GM21390 (cell line): Measurements from ENCODE around the gene UBE2E2.

ENCODE experiments used
- ATAC-seq: cut with Tn5 transposase; IDR thresholded peaks from one replicate; pipeline ENCODE4 v1.9.1; 2021; ENCODE audit not compliant: unreplicated experiment

Gene UBE2E2

GRCh38 chr3:23468203-23468602 lies 265.1 kb downstream of the UBE2E2 start:
- ATAC-seq: no peak

- ATAC-seq: no peak
Observed at GRCh38 chr3:23474580-23475357, 271.6 kb downstream of the UBE2E2 start.

GRCh38 chr3:23475446-23475845 lies 272.3 kb downstream of the UBE2E2 start:
- no peak for ATAC-seq

GRCh38 chr3:23479026-23479425 lies 275.9 kb downstream of the UBE2E2 start:
- ATAC-seq: no peak

GRCh38 chr3:23479615-23480328 lies 276.6 kb downstream of the UBE2E2 start:
- ATAC-seq: no peak

GRCh38 chr3:23480329-23480714 lies 277.2 kb downstream of the UBE2E2 start:
- ATAC-seq: no peak

GRCh38 chr3:23481011-23481615 lies 278.0 kb downstream of the UBE2E2 start:
- no peak for ATAC-seq

- no peak for ATAC-seq
Observed at GRCh38 chr3:23481616-23482278, 278.6 kb downstream of the UBE2E2 start.

GRCh38 chr3:23484386-23484785 lies 281.3 kb downstream of the UBE2E2 start:
- ATAC-seq: no peak

GRCh38 chr3:23485922-23486321 lies 282.8 kb downstream of the UBE2E2 start:
- no peak for ATAC-seq

GRCh38 chr3:23487015-23487414 lies 283.9 kb downstream of the UBE2E2 start:
- ATAC-seq: no peak

GRCh38 chr3:23488618-23489017 lies 285.5 kb downstream of the UBE2E2 start:
- ATAC-seq: no peak

- no peak for ATAC-seq
Observed at GRCh38 chr3:23489300-23490158, 286.4 kb downstream of the UBE2E2 start.

GRCh38 chr3:23490459-23490858 lies 287.3 kb downstream of the UBE2E2 start:
- ATAC-seq: no peak

- no peak for ATAC-seq
Observed at GRCh38 chr3:23492057-23492456, 288.9 kb downstream of the UBE2E2 start.

GRCh38 chr3:23493889-23494288 lies 290.8 kb downstream of the UBE2E2 start:
- ATAC-seq: no peak

- no peak for ATAC-seq
Observed at GRCh38 chr3:23494967-23495366, 291.8 kb downstream of the UBE2E2 start.

- ATAC-seq: no peak
Observed at GRCh38 chr3:23495507-23495906, 292.4 kb downstream of the UBE2E2 start.

GRCh38 chr3:23496165-23496564 lies 293.0 kb downstream of the UBE2E2 start:
- ATAC-seq: peak; percentile 94

GRCh38 chr3:23497156-23497555 lies 294.0 kb downstream of the UBE2E2 start:
- no peak for ATAC-seq
